H9 (cell line): ENCODE data around the gene C5orf46. TPM values are rescaled to one million over a fixed set of nuclear protein-coding genes. Genes with fewer than 3 reads are reported as not detected.

Source experiments
- DNase-seq: peaks from one replicate; pipeline ENCODE4 v3.0.0-alpha.2; 2017
- H2AFZ ChIP-seq: one replicate; pipeline ENCODE4 v1.6.1; 2013; ENCODE audit warnings: mild to moderate bottlenecking, low read length, control low read depth, moderate library complexity
- H2AK5ac ChIP-seq: 2 replicates; pipeline ENCODE4 v1.6.1; 2013; ENCODE audit warnings: low read length, control low read depth, mixed read lengths; ENCODE audit not compliant: insufficient read length
- H2BK120ac ChIP-seq: one replicate; pipeline ENCODE4 v1.6.1; 2013; ENCODE audit warnings: low read depth, mild to moderate bottlenecking, low read length, control low read depth, inconsistent platforms; ENCODE audit not compliant: poor library complexity, severe bottlenecking
- H2BK12ac ChIP-seq: 2 replicates; pipeline ENCODE4 v1.6.1; 2013; ENCODE audit warnings: low read length, control low read depth, mixed read lengths, low read depth; ENCODE audit not compliant: insufficient read length
- H2BK15ac ChIP-seq: 2 replicates; pipeline ENCODE4 v1.6.1; 2013; ENCODE audit warnings: low read depth, low read length, control low read depth
- H2BK20ac ChIP-seq: one replicate; pipeline ENCODE4 v1.6.1; 2013; ENCODE audit warnings: low read depth, mild to moderate bottlenecking, low read length, control low read depth, inconsistent platforms; ENCODE audit not compliant: poor library complexity, severe bottlenecking
- H2BK5ac ChIP-seq: 2 replicates; pipeline ENCODE4 v1.6.1; 2013; ENCODE audit warnings: low read length, control low read depth, mixed read lengths; ENCODE audit not compliant: insufficient read length
- H3K14ac ChIP-seq: 2 replicates; pipeline ENCODE4 v1.6.1; 2013; ENCODE audit warnings: low read length, control low read depth; ENCODE audit not compliant: insufficient read depth
- H3K18ac ChIP-seq: 2 replicates; pipeline ENCODE4 v1.6.1; 2013; ENCODE audit warnings: low read depth, mild to moderate bottlenecking, mixed read lengths, low read length, control low read depth; ENCODE audit not compliant: insufficient read length
- H3K23ac ChIP-seq: 2 replicates; pipeline ENCODE4 v1.6.1; 2013; ENCODE audit warnings: low read length, control low read depth, mixed read lengths, low read depth; ENCODE audit not compliant: insufficient read length
- H3K23me2 ChIP-seq: 2 replicates; pipeline ENCODE4 v1.6.1; 2013; ENCODE audit warnings: low read depth, mild to moderate bottlenecking, mixed read lengths, low read length, control low read depth; ENCODE audit not compliant: insufficient read length, poor library complexity, severe bottlenecking
- H3K27ac ChIP-seq: 2 replicates; pipeline ENCODE4 v1.5.1; 2013; ENCODE audit warnings: low read length, control low read depth, mixed read lengths, low read depth; ENCODE audit not compliant: insufficient read length
- H3K27me3 ChIP-seq: 2 replicates; pipeline ENCODE4 v1.6.1; 2013; ENCODE audit warnings: low read length, control low read depth, inconsistent platforms; ENCODE audit not compliant: insufficient read depth
- H3K4ac ChIP-seq: 2 replicates; pipeline ENCODE4 v1.6.1; 2013; ENCODE audit warnings: low read depth, mild to moderate bottlenecking, control low read depth, inconsistent platforms, low read length, moderate library complexity
- H3K4me1 ChIP-seq: 2 replicates; pipeline ENCODE4 v1.6.1; 2013; ENCODE audit warnings: low read length, control low read depth, inconsistent platforms; ENCODE audit not compliant: insufficient read depth
- H3K4me2 ChIP-seq: 2 replicates; pipeline ENCODE4 v1.6.1; 2013; ENCODE audit warnings: low read length, control low read depth, mixed read lengths; ENCODE audit not compliant: insufficient read length, insufficient read depth
- H3K56ac ChIP-seq: 2 replicates; pipeline ENCODE4 v1.6.1; 2013; ENCODE audit warnings: low read depth, mild to moderate bottlenecking, mixed read lengths, low read length, control low read depth; ENCODE audit not compliant: insufficient read length
- H3K79me1 ChIP-seq: 2 replicates; pipeline ENCODE4 v1.6.1; 2013; ENCODE audit warnings: low read depth, mild to moderate bottlenecking, moderate library complexity, low read length, control low read depth, inconsistent platforms; ENCODE audit not compliant: insufficient read depth, poor library complexity, severe bottlenecking
- H3K79me2 ChIP-seq: 2 replicates; pipeline ENCODE4 v1.6.1; 2013; ENCODE audit warnings: low read length, control low read depth, inconsistent platforms; ENCODE audit not compliant: insufficient read depth
- H3K9ac ChIP-seq: 2 replicates; pipeline ENCODE4 v1.6.1; 2013; ENCODE audit warnings: low read length, control low read depth, mixed read lengths; ENCODE audit not compliant: insufficient read length; ENCODE audit errors: extremely low read depth
- H3K9me3 ChIP-seq: one replicate; pipeline ENCODE4 v1.6.1; 2013; ENCODE audit warnings: low read depth, low read length, inconsistent platforms; ENCODE audit not compliant: control insufficient read depth
- H3T11ph ChIP-seq: one replicate; pipeline ENCODE4 v1.6.1; 2013; ENCODE audit warnings: mild to moderate bottlenecking, low read length, control low read depth, inconsistent platforms
- H4K20me1 ChIP-seq: one replicate; pipeline ENCODE4 v1.6.1; 2013; ENCODE audit not compliant: control insufficient read depth, insufficient read length, insufficient read depth
- H4K5ac ChIP-seq: 2 replicates; pipeline ENCODE4 v1.6.1; 2013; ENCODE audit warnings: low read depth, mild to moderate bottlenecking, mixed read lengths, low read length, control low read depth; ENCODE audit not compliant: insufficient read length
- H4K8ac ChIP-seq: replicated peaks from 2 replicates; pipeline ENCODE4 v1.6.1; 2013; ENCODE audit warnings: low read length, control low read depth, mixed read lengths, low read depth; ENCODE audit not compliant: insufficient read length
- H4K91ac ChIP-seq: 2 replicates; pipeline ENCODE4 v1.6.1; 2013; ENCODE audit warnings: low read depth, mild to moderate bottlenecking, moderate library complexity, mixed read lengths, low read length, control low read depth; ENCODE audit not compliant: insufficient read length
- H3K27ac Mint-ChIP-seq, 3 experiments: 2 replicates in 2 of 3; 3 replicates in 1 of 3; pipeline ENCODE4 v1.8.0; 2020 to 2021; ENCODE audit warnings: mixed read lengths in 3 of 3, mild to moderate bottlenecking in 1 of 3, moderate library complexity in 1 of 3
- H3K27me3 Mint-ChIP-seq: 2 replicates; pipeline ENCODE4 v1.8.0; 2021; ENCODE audit warnings: low read depth, mild to moderate bottlenecking, moderate library complexity, mixed read lengths
- H3K36me3 Mint-ChIP-seq, 3 experiments: 2 replicates in 2 of 3; 3 replicates in 1 of 3; pipeline ENCODE4 v1.8.0; 2020 to 2021; ENCODE audit warnings: low read depth in 3 of 3, mixed read lengths in 3 of 3; ENCODE audit not compliant: insufficient read depth in 1 of 3
- H3K4me1 Mint-ChIP-seq, 2 experiments: 2 replicates each; pipeline ENCODE4 v1.8.0; 2020; ENCODE audit warnings: mixed read lengths in 2 of 2
- H3K4me3 Mint-ChIP-seq, 2 experiments: 2 replicates in 1 of 2; 3 replicates in 1 of 2; pipeline ENCODE4 v1.8.0; 2020 to 2021; ENCODE audit warnings: mild to moderate bottlenecking in 2 of 2, mixed read lengths in 2 of 2, moderate library complexity in 1 of 2
- H3K9me3 Mint-ChIP-seq, 2 experiments: 2 replicates in 1 of 2; 3 replicates in 1 of 2; pipeline ENCODE4 v1.8.0; 2020; ENCODE audit warnings: mild to moderate bottlenecking in 2 of 2, mixed read lengths in 2 of 2, moderate library complexity in 1 of 2
- CTCF ChIP-seq: fragments of 200-600 bp; sonication (generic); conservative IDR thresholded peaks from 3 replicates; pipeline ENCODE4 v1.8.0; 2021; ENCODE audit warnings: antibody characterized with exemption, mild to moderate bottlenecking
- WGBS: extraction: QIAGEN DNeasy Blood & Tissue Kit; methylation state at CpG from one replicate; pipeline ENCODE4 v1.1.7; 2013; ENCODE audit warnings: missing lambda C conversion rate, low lambda C conversion rate, mixed read lengths; ENCODE audit not compliant: insufficient read length; ENCODE audit errors: extremely low coverage; 5-methylcytosine and 5-hydroxymethylcytosine counted together
- total RNA-seq: library from RNA; stranded (reverse); gene quantifications from 2 replicates; pipeline ENCODE4 v1.2.1, GENCODE V29; 2021

The C5orf46 gene
- total RNA-seq, 1 experiment from 2014 or later: not detected

GRCh38 chr5:147935032-147935431 lies 28.7 kb upstream of the C5orf46 start:
- no peak overlapping the region for H3K14ac ChIP-seq
- no peak overlapping the region for H2BK15ac ChIP-seq
- H3K9me3 ChIP-seq: no peaks in the 10 kb centered on the region
- H3K27me3 ChIP-seq: no peaks in the 10 kb centered on the region
- H2AK5ac ChIP-seq: no peak overlapping the region
- DNase-seq: no peak
- no peak overlapping the region for H3K27ac ChIP-seq
- no peak overlapping the region for H2AFZ ChIP-seq
- H3K23ac ChIP-seq: no peak overlapping the region
- no peaks in the 10 kb centered on the region for H3K4me1 ChIP-seq
- WGBS: no CpG with 5 or more reads among the region's 3 CpGs
- no peaks in the 10 kb centered on the region for H3K23me2 ChIP-seq
- Mint-ChIP-seq H3K9me3 (peaks cover 0 to 6% of the 10 kb centered on the region in 2 experiments; a peak in 2 of 5 replicates), H3K27me3 (no peaks in the 10 kb centered on the region), H3K27ac (no peak overlapping the region), H3K4me1 (peaks cover 4 to 6% of the 10 kb centered on the region in 2 experiments; a peak in 3 of 4 replicates), H3K4me3 (no peak overlapping the region), H3K36me3 (peaks cover 0 to 4% (median 3%) of the 10 kb centered on the region in 3 experiments; a peak in 2 of 7 replicates)
- H4K20me1 ChIP-seq: no peaks in the 10 kb centered on the region
- no peak overlapping the region for H2BK120ac ChIP-seq
- H4K8ac ChIP-seq: no peak overlapping the region
- no peak overlapping the region for H2BK5ac ChIP-seq
- no peaks in the 10 kb centered on the region for H3K79me1 ChIP-seq
- H4K5ac ChIP-seq: no peak overlapping the region
- no peak overlapping the region for H2BK20ac ChIP-seq
- no peak overlapping the region for H4K91ac ChIP-seq
- H3K79me2 ChIP-seq: no peaks in the 10 kb centered on the region
- no peak overlapping the region for H3K18ac ChIP-seq
- H3K9ac ChIP-seq: no peak overlapping the region
- H2BK12ac ChIP-seq: no peak overlapping the region
- no peak overlapping the region for H3K56ac ChIP-seq
- H3T11ph ChIP-seq: no peak overlapping the region
- no peak overlapping the region for H3K4ac ChIP-seq
- TF ChIP-seq CTCF: peak; percentile 76
- no peak overlapping the region for H3K4me2 ChIP-seq
